ENCODE data around the gene RTEL1.

Gene RTEL1

DNA sequence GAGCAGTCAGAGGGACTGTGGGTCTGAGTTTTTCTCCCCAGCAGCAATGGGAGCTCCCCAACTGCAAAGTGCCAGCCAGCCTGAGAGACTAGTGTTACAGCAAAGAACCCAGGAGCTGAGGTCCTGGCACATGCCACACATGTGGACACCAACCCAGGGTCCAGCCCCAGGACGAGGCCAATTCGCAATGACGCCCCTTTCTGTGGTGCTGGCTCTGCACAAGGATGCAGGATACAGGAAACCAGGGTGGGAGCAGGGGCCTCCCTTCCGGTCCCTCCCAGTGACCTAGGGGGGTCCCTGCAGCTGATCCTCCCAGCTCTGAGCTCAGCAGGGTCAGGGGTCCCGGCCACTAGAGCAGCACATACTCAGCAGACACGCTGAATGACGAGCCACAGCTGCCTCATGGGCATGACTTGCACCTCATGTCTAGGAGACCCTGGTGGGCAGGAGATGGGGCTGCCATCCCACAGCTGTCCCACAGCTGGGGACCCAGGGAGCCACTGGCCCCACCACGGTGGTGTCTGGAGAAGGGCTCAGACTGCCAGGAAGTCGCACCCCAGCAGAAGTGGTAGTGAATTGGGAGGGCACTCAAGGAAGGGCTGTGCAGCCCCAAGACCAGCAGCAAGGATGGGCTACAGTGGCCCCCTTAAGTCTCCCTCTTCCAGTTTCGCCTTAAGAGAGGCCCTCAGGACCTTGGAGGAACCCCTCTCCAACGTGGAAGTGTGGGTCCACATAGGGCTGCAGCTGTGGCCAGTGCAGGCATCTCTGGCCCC, 46.0 kb downstream of the RTEL1 start:
- no peaks in the 10 kb centered on the region for H3K9me3 ChIP-seq (ENCODE audit: control insufficient read depth, low read length)
- peaks cover 6% of the 10 kb centered on the region for H3K36me3 ChIP-seq (ENCODE audit: control insufficient read depth, insufficient read depth, low read length)
- no peak overlapping the region for H3K4me3 ChIP-seq (ENCODE audit: low read length)
- H3K27me3 ChIP-seq (ENCODE audit: control insufficient read depth, insufficient read depth, low read length) = no peaks in the 10 kb centered on the region
- no peak overlapping the region for H3K9ac ChIP-seq (ENCODE audit: low read length)
- peaks cover 19% of the 10 kb centered on the region for H3K4me1 ChIP-seq (ENCODE audit: control insufficient read depth, insufficient read depth, low read length)

DNA sequence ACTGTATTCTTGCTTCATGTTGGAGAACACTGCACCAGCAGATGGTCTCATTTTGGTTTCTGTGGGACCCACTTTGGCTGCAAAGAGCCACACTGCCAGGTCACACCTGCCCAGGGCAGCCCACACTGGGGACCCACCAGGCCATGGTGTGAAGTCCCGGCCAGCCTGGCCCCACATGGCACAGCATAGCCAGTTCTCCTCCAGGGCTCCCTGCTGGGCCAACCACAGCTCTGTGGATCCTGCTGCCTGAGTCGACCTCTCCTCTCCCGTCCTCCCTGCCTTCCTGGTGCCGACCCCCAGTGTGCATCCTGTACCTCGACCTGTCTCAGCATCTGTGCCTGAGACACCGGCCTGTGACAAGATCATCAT, 46.6 kb downstream of the RTEL1 start:
- H3K4me1 ChIP-seq (ENCODE audit: control insufficient read depth, insufficient read depth, low read length) = peaks cover 16% of the 10 kb centered on the region
- peaks cover 6% of the 10 kb centered on the region for H3K36me3 ChIP-seq (ENCODE audit: control insufficient read depth, insufficient read depth, low read length)
- H3K9ac ChIP-seq (ENCODE audit: low read length) = no peak overlapping the region

GRCh38 chr20:63705232-63706026, 47.3 kb downstream of the RTEL1 start:
- H3K9me3 ChIP-seq (ENCODE audit: control insufficient read depth, low read length) = no peaks in the 10 kb centered on the region
- H3K4me1 ChIP-seq (ENCODE audit: control insufficient read depth, insufficient read depth, low read length) = peaks cover 16% of the 10 kb centered on the region
- H3K27me3 ChIP-seq (ENCODE audit: control insufficient read depth, insufficient read depth, low read length) = no peaks in the 10 kb centered on the region
- H3K4me3 ChIP-seq (ENCODE audit: low read length) = no peak overlapping the region
- H3K36me3 ChIP-seq (ENCODE audit: control insufficient read depth, insufficient read depth, low read length) = peaks cover 6% of the 10 kb centered on the region
- no peak overlapping the region for H3K9ac ChIP-seq (ENCODE audit: low read length)

More for the DNA sequence above, 46.6 kb downstream of the RTEL1 start:
- Histone ChIP-seq H3K27me3 (ENCODE audit: control insufficient read depth, insufficient read depth, low read length) (no peaks in the 10 kb centered on the region), H3K4me3 (ENCODE audit: low read length) (no peak overlapping the region), H3K9me3 (ENCODE audit: control insufficient read depth, low read length) (no peaks in the 10 kb centered on the region)

DNA sequence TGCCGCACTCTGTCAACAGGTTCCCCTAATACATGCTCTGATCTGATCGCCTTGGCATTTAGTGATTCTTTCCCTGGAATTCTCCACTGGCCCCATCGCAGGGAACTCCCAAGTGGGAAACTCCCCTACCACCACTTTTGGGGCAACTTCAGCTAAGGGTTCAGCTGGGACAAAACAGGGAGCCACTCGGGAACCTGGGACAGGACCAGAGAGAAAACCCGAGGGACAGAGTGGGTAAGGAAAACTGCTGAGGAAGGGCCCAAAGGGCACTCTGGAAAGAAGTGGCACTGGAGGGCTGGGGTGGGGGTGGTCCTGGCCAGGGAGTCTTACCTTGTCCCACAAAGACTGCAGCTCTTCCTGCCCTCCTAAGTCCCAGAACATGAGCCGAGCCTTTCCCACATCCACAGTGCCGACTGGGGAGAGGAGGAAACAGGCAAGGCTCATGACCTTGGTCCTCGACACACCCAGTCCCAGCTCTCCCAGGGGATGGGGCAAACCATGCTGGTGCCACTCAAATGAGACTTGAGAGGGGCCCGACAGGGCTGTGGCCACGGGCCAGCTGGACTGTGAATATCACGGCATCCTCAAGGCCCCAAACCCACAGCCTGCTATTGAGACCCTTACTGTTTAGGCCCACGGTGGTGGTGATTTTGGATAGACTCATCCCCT, 48.0 kb downstream of the RTEL1 start:
- Histone ChIP-seq H3K36me3 (ENCODE audit: control insufficient read depth, insufficient read depth, low read length) (peaks cover 6% of the 10 kb centered on the region), H3K4me3 (ENCODE audit: low read length) (no peak overlapping the region), H3K27me3 (ENCODE audit: control insufficient read depth, insufficient read depth, low read length) (no peaks in the 10 kb centered on the region), H3K4me1 (ENCODE audit: control insufficient read depth, insufficient read depth, low read length) (peaks cover 16% of the 10 kb centered on the region), H3K9me3 (ENCODE audit: control insufficient read depth, low read length) (no peaks in the 10 kb centered on the region), H3K9ac (ENCODE audit: low read length) (peak overlapping the region; percentile 80)

- H3K4me1 ChIP-seq (ENCODE audit: control insufficient read depth, insufficient read depth, low read length) = peaks cover 16% of the 10 kb centered on the region
- no peaks in the 10 kb centered on the region for H3K27me3 ChIP-seq (ENCODE audit: control insufficient read depth, insufficient read depth, low read length)
- no peak overlapping the region for H3K4me3 ChIP-seq (ENCODE audit: low read length)
- no peaks in the 10 kb centered on the region for H3K9me3 ChIP-seq (ENCODE audit: control insufficient read depth, low read length)
- peak overlapping the region; percentile 80 for H3K9ac ChIP-seq (ENCODE audit: low read length)
- peaks cover 6% of the 10 kb centered on the region for H3K36me3 ChIP-seq (ENCODE audit: control insufficient read depth, insufficient read depth, low read length)
Observed at GRCh38 chr20:63706852-63707557, 48.9 kb downstream of the RTEL1 start.

DNA sequence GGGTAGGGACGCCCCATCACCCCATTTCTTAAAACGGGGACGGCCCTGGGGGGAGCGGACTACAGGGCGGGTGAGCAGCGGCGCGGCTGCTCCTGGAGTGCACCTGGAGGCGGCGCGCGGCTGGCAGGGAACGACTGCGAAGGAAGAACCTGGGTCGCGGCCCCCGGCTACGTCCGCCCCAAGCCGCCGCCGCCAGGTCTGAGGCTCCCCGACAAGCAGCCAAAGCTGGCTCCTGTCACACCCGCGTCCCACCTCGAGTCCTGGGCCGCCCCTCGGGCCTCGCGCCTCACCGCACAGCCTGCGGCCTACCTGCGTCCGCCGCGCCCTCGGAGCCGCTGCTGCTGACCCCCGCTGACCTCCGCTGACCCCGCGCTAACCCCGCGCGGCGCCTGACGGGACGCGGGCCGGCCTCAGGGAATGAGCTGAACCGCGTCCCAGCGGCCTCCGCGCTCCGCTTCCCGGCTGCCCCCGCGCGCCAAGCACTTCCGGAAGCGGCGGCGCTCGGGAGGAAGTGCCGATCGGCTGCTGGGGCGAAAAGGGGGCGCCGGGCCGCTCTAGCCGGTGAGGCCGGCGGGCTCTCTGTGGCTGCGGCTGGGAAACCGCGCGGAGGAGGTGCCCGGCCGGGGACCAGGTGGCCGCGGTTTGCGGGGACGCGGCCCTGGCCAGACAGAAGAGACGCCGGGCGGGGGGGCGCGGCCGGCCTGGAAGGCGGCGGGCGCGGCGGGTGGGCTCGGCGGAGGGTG, 49.6 kb downstream of the RTEL1 start, which contains the start of the genes ARFRP1 and ZGPAT:
ARFRP1 (minus strand) TSS at position 419 of the 743 bp plus-strand sequence. CDS start 885 bp downstream, outside the sequence.
ZGPAT (plus strand) TSS at position 482 of the 743 bp plus-strand sequence. CDS start 542 bp downstream, outside the sequence.
- Histone ChIP-seq H3K9me3 (ENCODE audit: control insufficient read depth, low read length) (no peaks in the 10 kb centered on the region), H3K9ac (ENCODE audit: low read length) (peak within 1 kb of the TSS; percentile 80), H3K27me3 (ENCODE audit: control insufficient read depth, insufficient read depth, low read length) (no peaks in the 10 kb centered on the region), H3K36me3 (ENCODE audit: control insufficient read depth, insufficient read depth, low read length) (peaks cover 6% of the 10 kb centered on the region), H3K4me3 (ENCODE audit: low read length) (peak within 1 kb of the TSS; percentile 71), H3K4me1 (ENCODE audit: control insufficient read depth, insufficient read depth, low read length) (peaks cover 16% of the 10 kb centered on the region)

DNA sequence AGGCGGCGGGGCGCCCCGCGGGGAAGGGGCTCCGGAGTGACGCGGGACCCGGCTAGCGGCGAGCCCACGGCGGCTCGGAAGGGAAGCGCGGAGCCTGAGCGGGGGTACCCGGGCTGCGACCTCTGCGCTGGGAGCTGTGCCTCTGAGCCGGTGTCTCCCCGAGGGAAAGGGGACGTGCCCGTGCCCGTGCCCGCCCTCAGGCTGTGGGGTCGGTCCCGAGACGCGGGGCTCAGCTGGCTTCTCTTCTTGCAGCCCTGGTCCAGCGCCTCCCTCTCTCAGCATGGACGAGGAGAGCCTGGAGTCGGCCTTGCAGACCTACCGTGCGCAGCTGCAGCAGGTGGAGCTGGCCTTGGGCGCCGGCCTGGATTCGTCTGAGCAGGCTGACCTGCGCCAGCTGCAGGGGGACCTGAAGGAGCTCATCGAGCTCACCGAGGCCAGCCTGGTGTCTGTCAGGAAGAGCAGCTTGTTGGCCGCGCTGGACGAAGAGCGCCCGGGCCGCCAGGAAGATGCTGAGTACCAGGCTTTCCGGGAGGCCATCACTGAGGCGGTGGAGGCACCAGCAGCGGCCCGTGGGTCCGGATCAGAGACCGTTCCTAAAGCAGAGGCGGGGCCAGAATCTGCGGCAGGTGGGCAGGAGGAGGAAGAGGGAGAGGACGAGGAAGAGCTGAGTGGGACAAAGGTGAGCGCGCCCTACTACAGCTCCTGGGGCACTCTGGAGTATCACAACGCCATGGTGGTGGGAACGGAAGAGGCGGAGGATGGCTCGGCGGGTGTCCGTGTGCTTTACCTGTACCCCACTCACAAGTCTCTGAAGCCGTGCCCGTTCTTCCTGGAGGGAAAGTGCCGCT, 50.4 kb downstream of the RTEL1 start:
- peak overlapping the region; percentile 80 for H3K9ac ChIP-seq (ENCODE audit: low read length)
- H3K27me3 ChIP-seq (ENCODE audit: control insufficient read depth, insufficient read depth, low read length) = no peaks in the 10 kb centered on the region
- peak overlapping the region; percentile 71 for H3K4me3 ChIP-seq (ENCODE audit: low read length)
- peaks cover 6% of the 10 kb centered on the region for H3K36me3 ChIP-seq (ENCODE audit: control insufficient read depth, insufficient read depth, low read length)
- H3K4me1 ChIP-seq (ENCODE audit: control insufficient read depth, insufficient read depth, low read length) = peaks cover 16% of the 10 kb centered on the region
- H3K9me3 ChIP-seq (ENCODE audit: control insufficient read depth, low read length) = no peaks in the 10 kb centered on the region

- H3K9me3 ChIP-seq (ENCODE audit: control insufficient read depth, low read length) = no peaks in the 10 kb centered on the region
- no peak overlapping the region for H3K4me3 ChIP-seq (ENCODE audit: low read length)
- H3K4me1 ChIP-seq (ENCODE audit: control insufficient read depth, insufficient read depth, low read length) = peaks cover 16% of the 10 kb centered on the region
- H3K36me3 ChIP-seq (ENCODE audit: control insufficient read depth, insufficient read depth, low read length) = peaks cover 5% of the 10 kb centered on the region
- no peaks in the 10 kb centered on the region for H3K27me3 ChIP-seq (ENCODE audit: control insufficient read depth, insufficient read depth, low read length)
- peak overlapping the region; percentile 80 for H3K9ac ChIP-seq (ENCODE audit: low read length)
Observed at GRCh38 chr20:63709149-63709527, 51.0 kb downstream of the RTEL1 start.

GRCh38 chr20:63711085-63711645, 53.1 kb downstream of the RTEL1 start:
- H3K27me3 ChIP-seq (ENCODE audit: control insufficient read depth, insufficient read depth, low read length) = no peaks in the 10 kb centered on the region
- no peak overlapping the region for H3K4me3 ChIP-seq (ENCODE audit: low read length)
- no peaks in the 10 kb centered on the region for H3K36me3 ChIP-seq (ENCODE audit: control insufficient read depth, insufficient read depth, low read length)
- no peaks in the 10 kb centered on the region for H3K9me3 ChIP-seq (ENCODE audit: control insufficient read depth, low read length)
- peaks cover 16% of the 10 kb centered on the region for H3K4me1 ChIP-seq (ENCODE audit: control insufficient read depth, insufficient read depth, low read length)
- H3K9ac ChIP-seq (ENCODE audit: low read length) = no peak overlapping the region

DNA sequence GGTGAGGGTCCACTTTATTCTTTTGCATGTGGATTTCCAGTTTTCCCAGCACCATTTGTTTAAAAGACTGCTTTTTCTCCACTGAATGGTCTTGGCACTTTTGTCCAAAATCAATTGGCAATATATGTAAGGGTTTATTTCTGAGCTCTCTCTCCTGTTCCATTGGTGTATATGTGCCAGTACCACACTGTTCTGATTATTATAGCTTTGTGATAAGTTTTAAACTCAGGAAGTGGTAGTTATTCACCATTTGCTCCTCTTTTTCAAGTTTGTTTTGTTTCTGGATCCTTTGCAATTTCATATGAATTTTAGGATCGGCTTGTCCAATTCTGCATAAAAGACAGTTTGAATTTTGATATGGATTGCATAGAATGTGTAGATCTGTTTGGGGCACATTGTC, 54.1 kb downstream of the RTEL1 start:
- peaks cover 8% of the 10 kb centered on the region for H3K4me1 ChIP-seq (ENCODE audit: control insufficient read depth, insufficient read depth, low read length)
- no peaks in the 10 kb centered on the region for H3K9me3 ChIP-seq (ENCODE audit: control insufficient read depth, low read length)
- H3K9ac ChIP-seq (ENCODE audit: low read length) = no peak overlapping the region
- no peaks in the 10 kb centered on the region for H3K36me3 ChIP-seq (ENCODE audit: control insufficient read depth, insufficient read depth, low read length)
- no peak overlapping the region for H3K4me3 ChIP-seq (ENCODE audit: low read length)
- no peaks in the 10 kb centered on the region for H3K27me3 ChIP-seq (ENCODE audit: control insufficient read depth, insufficient read depth, low read length)
